ENCODE measurements around the gene VSIG4.

DNA sequence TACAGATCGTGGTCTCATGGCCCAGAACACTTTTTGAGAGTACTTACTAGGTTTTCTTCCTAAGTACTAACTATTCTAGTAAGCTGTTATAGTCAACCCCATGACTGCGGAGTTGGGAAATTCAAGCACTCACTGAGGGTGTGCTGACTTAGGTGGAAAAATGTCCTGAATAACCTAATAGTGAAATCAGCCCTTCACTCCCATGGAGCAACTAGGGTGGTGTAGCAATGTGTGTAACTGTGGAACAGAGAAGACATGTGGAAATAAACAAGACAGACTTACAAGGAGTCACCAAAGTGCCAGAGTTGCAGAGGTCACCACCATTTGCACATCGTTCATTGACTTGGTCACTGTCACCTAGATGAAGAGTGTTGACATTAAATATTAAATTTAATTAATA, 12.1 kb upstream of the VSIG4 start:
- TF ChIP-seq CTCF (conservative IDR thresholded peaks at IDR 0.05; ENCODE audit: low read depth, low read length) (no peak), EZH2 (IDR thresholded peaks at IDR 0.05; ENCODE audit: borderline replicate concordance, low read depth, low read length, poor library complexity, severe bottlenecking) (no peak)
